Gastroesophageal sphincter (tissue), 4 donors: ENCODE measurements around the gene NRXN2. TPM values are rescaled to one million over a fixed set of nuclear protein-coding genes. Genes with fewer than 3 reads are reported as not detected.
A peak's percentile ranks its signal among the peaks of the same experiment; 100 is the strongest.

ENCODE experiments used
- ATAC-seq: fragments of 150-250 bp; one replicate; pipeline ENCODE4 v1.9.1; 2016; ENCODE audit warnings: mild to moderate bottlenecking, moderate library complexity
- H3K27ac ChIP-seq, 4 donors: fragments of 200-600 bp; sonication (generic) in 3 of 4; 1 replicate in 3 of 4; 2 replicates in 1 of 4; pipeline ENCODE4 v1.5.1; 2016 to 2019
- H3K27me3 ChIP-seq: fragments of 200-600 bp; sonication (generic); one replicate; pipeline ENCODE4 v1.5.1; 2019
- H3K36me3 ChIP-seq, 2 donors: fragments of 200-600 bp; sonication (generic); one replicate each; pipeline ENCODE4 v1.5.1; 2019; ENCODE audit warnings: control low read depth in 1 of 2
- H3K4me1 ChIP-seq, 3 donors: fragments of 200-600 bp; sonication (generic); 1 replicate in 2 of 3; 2 replicates in 1 of 3; pipeline ENCODE4 v1.5.1; 2016 to 2019; ENCODE audit warnings: control low read depth in 2 of 3
- H3K4me3 ChIP-seq, 2 donors: fragments of 200-600 bp; sonication (generic); one replicate each; pipeline ENCODE4 v1.5.1; 2019; ENCODE audit warnings: mild to moderate bottlenecking in 1 of 2, moderate library complexity in 1 of 2
- H3K9me3 ChIP-seq, 3 donors: fragments of 200-600 bp; sonication (generic); one replicate each; pipeline ENCODE4 v1.5.1; 2017 to 2019; ENCODE audit warnings: control low read depth in 2 of 3
- CTCF ChIP-seq, 4 experiments: fragments of 200-600 bp in 2 of 4; fragments of 450-650 bp in 2 of 4; sonication (generic) in 1 of 4; IDR thresholded peaks; one replicate each; pipeline ENCODE4 v1.5.1; 2017 to 2019; ENCODE audit warnings: antibody characterized with exemption in 4 of 4, mild to moderate bottlenecking in 2 of 4, moderate library complexity in 2 of 4
- EP300 ChIP-seq: sonication (generic); formaldehyde crosslinking; IDR thresholded peaks from one replicate; pipeline ENCODE4 v1.6.1; 2017; ENCODE audit warnings: antibody characterized with exemption, mild to moderate bottlenecking
- POLR2A ChIP-seq, 2 donors: fragments of 450-650 bp; IDR thresholded peaks; one replicate each; pipeline ENCODE4 v1.6.1; 2017; ENCODE audit warnings: antibody characterized with exemption in 2 of 2, mild to moderate bottlenecking in 2 of 2, moderate library complexity in 1 of 2
- POLR2AphosphoS5 ChIP-seq: sonication (generic); formaldehyde crosslinking; IDR thresholded peaks from one replicate; pipeline ENCODE4 v1.6.1; 2017; ENCODE audit warnings: antibody characterized with exemption
- WGBS, 2 donors: methylation state at CpG; one replicate each; pipeline ENCODE4 v1.1.5; 2018; ENCODE audit warnings: low coverage in 1 of 2; 5-methylcytosine and 5-hydroxymethylcytosine counted together
- total RNA-seq, 4 donors: library from RNA; depleted of rRNA; stranded (reverse); fragments of >200 nt; gene quantifications; one replicate each; pipeline ENCODE4 v1.1.0, GENCODE V29; 2016

Gene NRXN2
- total RNA-seq = 10 to 100 TPM in 1 of 4 donors, 1 to 10 TPM in 3; 3.4 to 25.4 (median 5.0) TPM

- H3K27me3 ChIP-seq = peaks cover 47% of the 10 kb centered on the region
- H3K36me3 ChIP-seq = peaks cover 0 to 21% of the 10 kb centered on the region in 2 donors
- peaks cover 0 to 8% (median 4%) of the 10 kb centered on the region in 3 donors for H3K4me1 ChIP-seq
- WGBS, 2 donors = 4% methylated on average over 5 of the region's 66 CpGs; no CpG with 5 or more reads in 1 of the 2 donors
- TF ChIP-seq POLR2A (IDR thresholded peaks at IDR 0.05) (no peak), CTCF (IDR thresholded peaks at IDR 0.05) (peak in 3 of 4 experiments; percentile 88 to 99 (median 89))
- H3K9me3 ChIP-seq = no peaks in the 10 kb centered on the region
- H3K4me3 ChIP-seq = peak within 1 kb of the TSS; percentile 70 to 72
- peak within 1 kb of the TSS in 3 of 4 donors; percentile 72 to 86 (median 76) for H3K27ac ChIP-seq
- ATAC-seq = peak; percentile 97
Measured at GRCh38 chr11:64723117-64723906, at the start of gene NRXN2. TSS of gene NRXN2 (minus strand) at chr11:64723197. CDS start at chr11:64713699, 9,498 bp downstream.

GRCh38 chr11:64772303-64773018 is 49.5 kb upstream of the NRXN2 start:
- peaks cover 30 to 97% of the 10 kb centered on the region in 2 donors for H3K36me3 ChIP-seq
- peaks cover 34 to 89% (median 36%) of the 10 kb centered on the region in 3 donors for H3K4me1 ChIP-seq
- no peak overlapping the region for H3K4me3 ChIP-seq
- H3K9me3 ChIP-seq = no peaks in the 10 kb centered on the region
- H3K27ac ChIP-seq = peak overlapping the region; percentile 19 to 66 (median 64)
- WGBS, 2 donors = 29 to 39% methylated on average over 3 of the region's 3 CpGs
- no peak for ATAC-seq
- no peaks in the 10 kb centered on the region for H3K27me3 ChIP-seq
- TF ChIP-seq CTCF (IDR thresholded peaks at IDR 0.05) (no peak), POLR2A (IDR thresholded peaks at IDR 0.05) (no peak), EP300 (no peak), POLR2AphosphoS5 (no peak)

- H3K36me3 ChIP-seq = peaks cover 34 to 100% of the 10 kb centered on the region in 2 donors
- H3K4me3 ChIP-seq = no peak overlapping the region
- TF ChIP-seq EP300 = no peak
- no peak for TF ChIP-seq POLR2A (IDR thresholded peaks at IDR 0.05)
- no peak for TF ChIP-seq CTCF (IDR thresholded peaks at IDR 0.05)
- no peak for TF ChIP-seq POLR2AphosphoS5
- no peaks in the 10 kb centered on the region for H3K9me3 ChIP-seq
- H3K27ac ChIP-seq = peak overlapping the region in 3 of 4 donors; percentile 1 to 65 (median 63)
- H3K27me3 ChIP-seq = no peaks in the 10 kb centered on the region
- 46 to 75% methylated on average over 2 of the region's 2 CpGs for WGBS, 2 donors
- H3K4me1 ChIP-seq = peaks cover 33 to 89% (median 37%) of the 10 kb centered on the region in 3 donors
- no peak for ATAC-seq
Measured at GRCh38 chr11:64771861-64772260, 48.9 kb upstream of the NRXN2 start.

GRCh38 chr11:64770120-64770519 is 47.1 kb upstream of the NRXN2 start:
- peaks cover 34 to 100% of the 10 kb centered on the region in 2 donors for H3K36me3 ChIP-seq
- ATAC-seq = no peak
- no peaks in the 10 kb centered on the region for H3K9me3 ChIP-seq
- TF ChIP-seq POLR2AphosphoS5 = no peak
- no peak for TF ChIP-seq EP300
- no peak for TF ChIP-seq CTCF (IDR thresholded peaks at IDR 0.05)
- no peak for TF ChIP-seq POLR2A (IDR thresholded peaks at IDR 0.05)
- no peaks in the 10 kb centered on the region for H3K27me3 ChIP-seq
- no peak overlapping the region for H3K4me3 ChIP-seq
- WGBS, 2 donors = 73% methylated on average over 5 of the region's 12 CpGs; no CpG with 5 or more reads in 1 of the 2 donors
- H3K27ac ChIP-seq = peak overlapping the region in 2 of 4 donors; percentile 22 to 32
- H3K4me1 ChIP-seq = peaks cover 21 to 89% (median 22%) of the 10 kb centered on the region in 3 donors
